Nephron progenitor cell (in vitro differentiated cells): ENCODE results near the gene LDLRAD4.
A peak's percentile ranks its signal among the peaks of the same experiment; 100 is the strongest.

Experiments used
- DNase-seq: peaks from one replicate; pipeline ENCODE4 v3.0.0; 2021
- H3K27ac Mint-ChIP-seq: 2 replicates; pipeline ENCODE4 v1.8.0; 2021; ENCODE audit warnings: mild to moderate bottlenecking, moderate library complexity, mixed read lengths
- H3K27me3 Mint-ChIP-seq: 2 replicates; pipeline ENCODE4 v1.8.0; 2021; ENCODE audit warnings: mild to moderate bottlenecking, low read depth, mixed read lengths; ENCODE audit not compliant: poor library complexity
- H3K36me3 Mint-ChIP-seq: 2 replicates; pipeline ENCODE4 v1.8.0; 2021; ENCODE audit warnings: low read depth, mixed read lengths
- H3K4me1 Mint-ChIP-seq: 2 replicates; pipeline ENCODE4 v1.8.0; 2021; ENCODE audit warnings: mixed read lengths
- H3K4me3 Mint-ChIP-seq: 2 replicates; pipeline ENCODE4 v1.8.0; 2021; ENCODE audit warnings: mild to moderate bottlenecking, moderate library complexity, mixed read lengths
- H3K9me3 Mint-ChIP-seq: 2 replicates; pipeline ENCODE4 v1.8.0; 2021; ENCODE audit warnings: mild to moderate bottlenecking, moderate library complexity, mixed read lengths
- CTCF ChIP-seq: fragments of 200-600 bp; sonication (generic); IDR thresholded peaks from 2 replicates; pipeline ENCODE4 v1.5.0; 2021; ENCODE audit warnings: antibody characterized with exemption

The LDLRAD4 gene

GRCh38 chr18:13559754-13560153, 341.2 kb downstream of the LDLRAD4 start:
- DNase-seq, result no peak
- peaks cover 18% of the 10 kb centered on the region for H3K27me3 Mint-ChIP-seq
- H3K4me3 Mint-ChIP-seq, result no peak overlapping the region
- TF ChIP-seq CTCF, result no peak
- H3K9me3 Mint-ChIP-seq, result no peaks in the 10 kb centered on the region
- H3K36me3 Mint-ChIP-seq, result no peaks in the 10 kb centered on the region
- no peak overlapping the region for H3K27ac Mint-ChIP-seq
- peaks cover 29% of the 10 kb centered on the region for H3K4me1 Mint-ChIP-seq

GRCh38 chr18:13560306-13560705, 341.7 kb downstream of the LDLRAD4 start:
- no peak overlapping the region for H3K4me3 Mint-ChIP-seq
- no peak for DNase-seq
- no peaks in the 10 kb centered on the region for H3K9me3 Mint-ChIP-seq
- no peaks in the 10 kb centered on the region for H3K36me3 Mint-ChIP-seq
- TF ChIP-seq CTCF, result no peak
- H3K27me3 Mint-ChIP-seq, result peaks cover 15% of the 10 kb centered on the region
- H3K27ac Mint-ChIP-seq, result no peak overlapping the region
- peaks cover 31% of the 10 kb centered on the region for H3K4me1 Mint-ChIP-seq

GRCh38 chr18:13562494-13563029, 344.0 kb downstream of the LDLRAD4 start:
- H3K9me3 Mint-ChIP-seq, result no peaks in the 10 kb centered on the region
- H3K27me3 Mint-ChIP-seq, result peaks cover 10% of the 10 kb centered on the region
- peaks cover 32% of the 10 kb centered on the region for H3K4me1 Mint-ChIP-seq
- no peak overlapping the region for H3K27ac Mint-ChIP-seq
- TF ChIP-seq CTCF, result no peak
- no peak for DNase-seq
- no peaks in the 10 kb centered on the region for H3K36me3 Mint-ChIP-seq
- no peak overlapping the region for H3K4me3 Mint-ChIP-seq

GRCh38 chr18:13563390-13563805, 344.8 kb downstream of the LDLRAD4 start:
- no peak for DNase-seq
- Mint-ChIP-seq H3K9me3 (no peaks in the 10 kb centered on the region), H3K27me3 (peaks cover 10% of the 10 kb centered on the region), H3K4me3 (peak overlapping the region; percentile 34), H3K36me3 (no peaks in the 10 kb centered on the region), H3K4me1 (peaks cover 27% of the 10 kb centered on the region), H3K27ac (peak overlapping the region; percentile 9)
- TF ChIP-seq CTCF, result no peak

- Mint-ChIP-seq H3K9me3 (no peaks in the 10 kb centered on the region), H3K27ac (no peak overlapping the region), H3K4me3 (no peak overlapping the region), H3K36me3 (no peaks in the 10 kb centered on the region), H3K27me3 (peaks cover 10% of the 10 kb centered on the region), H3K4me1 (peaks cover 27% of the 10 kb centered on the region)
- no peak for TF ChIP-seq CTCF
- DNase-seq, result no peak
Measured at GRCh38 chr18:13564579-13564978, 346.0 kb downstream of the LDLRAD4 start.

- Mint-ChIP-seq H3K36me3 (no peaks in the 10 kb centered on the region), H3K4me3 (no peak overlapping the region), H3K9me3 (no peaks in the 10 kb centered on the region), H3K4me1 (peaks cover 31% of the 10 kb centered on the region), H3K27me3 (peaks cover 10% of the 10 kb centered on the region), H3K27ac (no peak overlapping the region)
- TF ChIP-seq CTCF, result no peak
- no peak for DNase-seq
Measured at GRCh38 chr18:13565228-13565627, 346.7 kb downstream of the LDLRAD4 start.
